Glutamatergic neuron (in vitro differentiated cells): Measurements from ENCODE around the gene ZBED4. TPM values are rescaled to one million over a fixed set of nuclear protein-coding genes. Genes with fewer than 3 reads are reported as not detected.
A peak's percentile ranks its signal among the peaks of the same experiment; 100 is the strongest.

Source experiments
- DNase-seq: peaks from one replicate; pipeline ENCODE4 v3.0.0; 2022
- H3K27ac Mint-ChIP-seq: one replicate; pipeline ENCODE4 v1.8.0; 2020; ENCODE audit warnings: mild to moderate bottlenecking, mixed read lengths, inconsistent platforms; ENCODE audit not compliant: unreplicated experiment
- H3K27me3 Mint-ChIP-seq: one replicate; pipeline ENCODE4 v1.8.0; 2020; ENCODE audit warnings: mild to moderate bottlenecking, moderate library complexity, mixed read lengths, inconsistent platforms; ENCODE audit not compliant: unreplicated experiment
- H3K36me3 Mint-ChIP-seq: one replicate; pipeline ENCODE4 v1.8.0; 2020; ENCODE audit warnings: mild to moderate bottlenecking, mixed read lengths, inconsistent platforms; ENCODE audit not compliant: unreplicated experiment
- H3K4me1 Mint-ChIP-seq: one replicate; pipeline ENCODE4 v1.8.0; 2020; ENCODE audit warnings: mild to moderate bottlenecking, low read depth, mixed read lengths, inconsistent platforms; ENCODE audit not compliant: unreplicated experiment
- H3K4me3 Mint-ChIP-seq: one replicate; pipeline ENCODE4 v1.8.0; 2020; ENCODE audit warnings: mild to moderate bottlenecking, mixed read lengths, inconsistent platforms; ENCODE audit not compliant: unreplicated experiment
- H3K9me3 Mint-ChIP-seq: one replicate; pipeline ENCODE4 v1.8.0; 2020; ENCODE audit warnings: mild to moderate bottlenecking, moderate library complexity, mixed read lengths, inconsistent platforms; ENCODE audit not compliant: unreplicated experiment
- total RNA-seq: library from RNA; stranded (reverse); fragmentation: NEBNext Ultra II Directional; extraction: Animal tissue kit (Norgen Biotek cat#: 25700); gene quantifications from one replicate; pipeline ENCODE4 v1.2.1, GENCODE V29; 2021; ENCODE audit not compliant: unreplicated experiment
- TF ChIP-seq, protein P1 (sequence below): fragments of 200-600 bp; sonication (generic); IDR thresholded peaks from one replicate; pipeline ENCODE4 v1.5.0; 2021; ENCODE audit not compliant: partially characterized antibody, unreplicated experiment

ZBED4 gene
- total RNA-seq, 1 donor from 2014 or later: 53.5 TPM

DNA sequence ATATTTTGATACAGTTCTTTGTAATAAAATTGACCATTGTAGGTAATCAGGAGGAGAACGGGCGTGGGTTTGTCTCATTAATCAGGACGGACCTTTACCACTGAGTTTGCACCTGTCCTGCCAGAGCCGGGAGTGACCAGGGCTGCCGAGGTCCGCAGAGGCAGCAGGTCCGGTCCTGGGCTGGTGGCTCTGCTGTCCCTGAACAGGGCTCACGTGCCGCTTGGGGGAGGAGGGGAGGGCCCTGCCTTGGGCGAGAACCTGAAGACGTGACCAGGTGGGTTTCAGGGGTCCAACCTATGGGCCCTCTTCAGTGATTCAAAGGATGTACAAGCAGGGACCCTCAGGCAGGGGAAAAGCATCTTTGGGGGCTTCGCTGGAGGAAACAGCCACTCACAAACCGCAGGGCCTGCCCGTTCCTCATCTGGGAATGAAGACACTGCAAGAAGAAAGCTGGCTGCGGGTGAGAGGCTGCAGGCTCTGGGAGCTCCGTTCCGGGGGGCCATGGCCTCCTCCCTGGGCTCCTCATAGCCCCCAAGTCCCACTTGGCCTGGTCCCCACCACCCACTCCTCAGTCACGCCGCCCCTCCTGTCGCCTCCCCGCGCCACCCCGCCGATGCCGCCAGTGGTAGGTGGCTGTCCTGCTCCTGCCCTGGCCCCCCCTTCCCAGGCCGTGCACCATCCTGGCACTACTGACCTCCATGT, 74.0 kb downstream of the ZBED4 start:
- Mint-ChIP-seq H3K4me1 (peaks cover 26% of the 10 kb centered on the region), H3K27ac (peak overlapping the region; percentile 99), H3K4me3 (peak overlapping the region; percentile 83), H3K27me3 (no peaks in the 10 kb centered on the region), H3K36me3 (no peaks in the 10 kb centered on the region), H3K9me3 (peaks cover 7% of the 10 kb centered on the region)
- TF ChIP-seq, protein P1, sequence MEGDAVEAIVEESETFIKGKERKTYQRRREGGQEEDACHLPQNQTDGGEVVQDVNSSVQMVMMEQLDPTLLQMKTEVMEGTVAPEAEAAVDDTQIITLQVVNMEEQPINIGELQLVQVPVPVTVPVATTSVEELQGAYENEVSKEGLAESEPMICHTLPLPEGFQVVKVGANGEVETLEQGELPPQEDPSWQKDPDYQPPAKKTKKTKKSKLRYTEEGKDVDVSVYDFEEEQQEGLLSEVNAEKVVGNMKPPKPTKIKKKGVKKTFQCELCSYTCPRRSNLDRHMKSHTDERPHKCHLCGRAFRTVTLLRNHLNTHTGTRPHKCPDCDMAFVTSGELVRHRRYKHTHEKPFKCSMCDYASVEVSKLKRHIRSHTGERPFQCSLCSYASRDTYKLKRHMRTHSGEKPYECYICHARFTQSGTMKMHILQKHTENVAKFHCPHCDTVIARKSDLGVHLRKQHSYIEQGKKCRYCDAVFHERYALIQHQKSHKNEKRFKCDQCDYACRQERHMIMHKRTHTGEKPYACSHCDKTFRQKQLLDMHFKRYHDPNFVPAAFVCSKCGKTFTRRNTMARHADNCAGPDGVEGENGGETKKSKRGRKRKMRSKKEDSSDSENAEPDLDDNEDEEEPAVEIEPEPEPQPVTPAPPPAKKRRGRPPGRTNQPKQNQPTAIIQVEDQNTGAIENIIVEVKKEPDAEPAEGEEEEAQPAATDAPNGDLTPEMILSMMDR: no peak
- no peak for DNase-seq

DNA sequence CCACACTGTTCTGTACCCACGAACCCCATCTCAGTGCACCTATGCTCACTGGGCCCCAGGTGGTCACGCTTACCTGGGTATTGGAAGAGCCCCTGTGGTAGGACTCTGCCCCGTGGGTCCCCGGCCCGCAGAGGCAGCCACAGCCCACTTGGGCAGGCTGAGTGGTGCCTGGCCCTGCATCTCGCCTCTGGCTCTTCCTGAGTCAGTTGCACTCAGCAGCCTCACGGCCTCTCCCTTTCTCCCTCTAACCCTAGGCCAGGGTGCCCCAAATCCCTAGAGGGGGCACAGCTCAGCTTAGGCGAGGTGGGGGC, 74.5 kb downstream of the ZBED4 start:
- DNase-seq: no peak
- Mint-ChIP-seq H3K36me3 (no peaks in the 10 kb centered on the region), H3K4me3 (no peak overlapping the region), H3K9me3 (peaks cover 7% of the 10 kb centered on the region), H3K27me3 (no peaks in the 10 kb centered on the region), H3K4me1 (peaks cover 26% of the 10 kb centered on the region), H3K27ac (no peak overlapping the region)
- TF ChIP-seq, protein P1: no peak

DNA sequence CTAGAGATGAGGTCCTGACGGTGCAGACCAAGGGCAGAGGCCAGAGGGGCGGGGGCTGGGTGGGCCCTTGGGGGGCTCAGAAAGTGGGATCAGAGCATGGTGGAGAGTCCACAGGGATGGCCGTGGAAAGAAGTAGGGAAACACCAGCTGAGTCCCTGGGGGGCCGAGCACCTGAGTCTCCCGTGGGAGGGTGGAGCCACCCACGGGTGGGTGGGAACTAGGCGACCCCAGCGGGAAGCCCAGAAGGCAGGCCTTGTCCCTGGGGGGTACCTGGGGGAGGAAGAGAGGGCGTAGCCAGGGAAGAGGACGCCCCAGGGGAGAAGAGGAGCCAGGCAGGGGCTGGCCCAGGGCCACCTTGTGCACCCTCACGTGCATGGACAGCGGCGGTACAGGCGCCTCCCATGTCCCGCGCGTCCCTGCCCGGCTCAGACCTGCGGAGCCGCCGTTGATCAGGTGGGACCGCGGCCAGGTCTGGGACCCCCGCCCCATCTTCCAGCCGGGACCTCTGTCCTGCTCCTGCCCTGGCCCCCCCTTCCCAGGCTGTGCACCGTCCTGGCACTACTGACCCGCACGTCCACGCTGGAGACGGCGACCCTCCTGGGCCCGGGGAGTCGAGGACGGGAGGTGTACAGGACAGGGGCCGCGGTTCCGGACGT, 75.0 kb downstream of the ZBED4 start:
- H3K9me3 Mint-ChIP-seq: peaks cover 5% of the 10 kb centered on the region
- H3K27me3 Mint-ChIP-seq: no peaks in the 10 kb centered on the region
- peaks cover 25% of the 10 kb centered on the region for H3K4me1 Mint-ChIP-seq
- H3K4me3 Mint-ChIP-seq: no peak overlapping the region
- H3K27ac Mint-ChIP-seq: no peak overlapping the region
- TF ChIP-seq, protein P1: no peak
- DNase-seq: no peak
- H3K36me3 Mint-ChIP-seq: no peaks in the 10 kb centered on the region

DNA sequence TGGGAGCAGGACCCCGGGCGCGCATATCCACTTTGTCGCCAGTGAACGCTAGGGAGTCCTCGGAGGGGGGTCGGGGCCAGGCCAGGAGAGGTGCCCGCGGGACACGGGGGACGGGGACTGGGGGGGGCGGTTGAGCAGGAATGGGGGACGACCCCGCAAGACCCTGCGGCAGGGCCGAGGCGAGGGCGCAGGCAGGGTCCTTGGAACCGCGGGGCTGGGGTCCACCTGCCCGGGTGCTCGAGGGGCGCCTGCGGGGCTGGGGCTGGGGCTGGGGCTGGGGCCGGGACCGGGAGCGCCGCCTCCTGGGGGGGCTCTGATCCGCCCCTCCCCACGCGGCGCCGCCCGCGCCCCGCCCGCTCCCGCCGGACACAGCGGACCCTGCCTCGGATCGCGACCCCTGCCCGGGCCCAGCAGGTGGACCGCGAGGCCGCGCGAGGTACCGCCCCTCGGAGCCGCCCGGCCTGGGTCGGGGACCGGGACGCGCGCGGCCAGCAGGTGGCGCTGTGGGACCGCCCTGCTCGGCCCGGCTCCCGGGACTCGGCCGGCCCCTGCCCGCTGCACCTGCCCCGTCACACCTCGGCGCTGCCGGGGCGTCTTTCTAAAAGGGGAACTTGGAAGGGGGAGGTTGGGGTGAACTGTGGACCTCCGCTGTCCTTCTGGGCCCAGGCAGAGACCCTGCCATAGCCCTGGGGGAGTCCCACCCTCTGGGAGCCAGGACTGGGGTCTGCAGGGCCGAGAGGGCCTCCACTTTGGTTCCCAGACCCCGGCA, 75.8 kb downstream of the ZBED4 start:
- TF ChIP-seq, protein P1: peak; percentile 97
- Mint-ChIP-seq H3K36me3 (no peaks in the 10 kb centered on the region), H3K27me3 (no peaks in the 10 kb centered on the region), H3K4me1 (peaks cover 23% of the 10 kb centered on the region), H3K4me3 (no peak overlapping the region), H3K9me3 (peaks cover 5% of the 10 kb centered on the region), H3K27ac (no peak overlapping the region)
- DNase-seq: peak; percentile 85
